CD14-positive monocyte (primary cell): ENCODE measurements around the gene SBF2. TPM values are rescaled to one million over a fixed set of nuclear protein-coding genes. Genes with fewer than 3 reads are reported as not detected.

Experiments
- DNase-seq, 3 donors: peaks; one replicate each; pipeline ENCODE4 v3.0.0-alpha.2; 2011 to 2022
- H2AFZ ChIP-seq: 2 replicates; pipeline ENCODE4 v1.6.0; 2012; ENCODE audit warnings: mild to moderate bottlenecking, low read depth, low read length, inconsistent platforms; ENCODE audit not compliant: insufficient read depth, poor library complexity, severe bottlenecking
- H3K27ac ChIP-seq, 2 donors: 1 replicate in 1 of 2; 2 replicates in 1 of 2; pipeline ENCODE4 v1.5.1; 2012 to 2013; ENCODE audit warnings: low read length in 2 of 2, control low read depth in 1 of 2, inconsistent platforms in 1 of 2, low read depth in 1 of 2, mild to moderate bottlenecking in 1 of 2
- H3K27me3 ChIP-seq, 2 donors: one replicate each; pipeline versions ENCODE4 v1.6.0 to v1.6.1; 2011 to 2013; ENCODE audit warnings: low read length in 2 of 2; ENCODE audit not compliant: control insufficient read depth in 2 of 2, insufficient read depth in 2 of 2
- H3K36me3 ChIP-seq, 2 donors: replicated peaks in 1 of 2; 1 replicate in 1 of 2; 2 replicates in 1 of 2; pipeline versions ENCODE4 v1.5.1 to v1.6.1; 2012 to 2013; ENCODE audit warnings: low read length in 2 of 2, control low read depth in 1 of 2, inconsistent platforms in 1 of 2, mild to moderate bottlenecking in 1 of 2; ENCODE audit not compliant: insufficient read depth in 2 of 2, control insufficient read depth in 1 of 2
- H3K4me1 ChIP-seq, 2 donors: 1 replicate in 1 of 2; 2 replicates in 1 of 2; pipeline versions ENCODE4 v1.5.1 to v1.6.1; 2012 to 2013; ENCODE audit warnings: low read length in 2 of 2, control low read depth in 1 of 2, inconsistent platforms in 1 of 2, mild to moderate bottlenecking in 1 of 2, moderate library complexity in 1 of 2; ENCODE audit not compliant: insufficient read depth in 2 of 2, control insufficient read depth in 1 of 2
- H3K4me2 ChIP-seq: replicated peaks from 2 replicates; pipeline ENCODE3; 2012; ENCODE audit warnings: low read length, moderate library complexity, mild to moderate bottlenecking; ENCODE audit not compliant: poor library complexity, severe bottlenecking; ENCODE audit errors: extremely low read depth
- H3K4me3 ChIP-seq, 3 experiments: fragments of 200-600 bp in 1 of 3; sonication (generic) in 1 of 3; replicated peaks in 1 of 3; 1 replicate in 2 of 3; 2 replicates in 1 of 3; pipeline ENCODE4 v1.5.1; 2011 to 2013; ENCODE audit warnings: low read length in 3 of 3, mild to moderate bottlenecking in 3 of 3, control low read depth in 2 of 3, low read depth in 2 of 3, inconsistent platforms in 1 of 3, moderate library complexity in 1 of 3
- H3K79me2 ChIP-seq: 2 replicates; pipeline ENCODE4 v1.6.0; 2012; ENCODE audit warnings: mild to moderate bottlenecking, control low read depth, inconsistent platforms, low read length, moderate library complexity; ENCODE audit not compliant: insufficient read depth
- H3K9ac ChIP-seq: 2 replicates; pipeline ENCODE4 v1.6.0; 2017; ENCODE audit warnings: low read length, mild to moderate bottlenecking; ENCODE audit not compliant: insufficient read depth, poor library complexity, severe bottlenecking
- H3K9me3 ChIP-seq, 2 donors: replicated peaks in 1 of 2; 1 replicate in 1 of 2; 2 replicates in 1 of 2; pipeline versions ENCODE4 v1.5.1 to v1.6.1; 2012 to 2013; ENCODE audit warnings: low read length in 2 of 2, control low read depth in 1 of 2; ENCODE audit not compliant: control insufficient read depth in 1 of 2, insufficient read depth in 1 of 2
- H4K20me1 ChIP-seq: 2 replicates; pipeline ENCODE4 v1.6.0; 2012; ENCODE audit warnings: mild to moderate bottlenecking, low read length, control low read depth, moderate library complexity; ENCODE audit not compliant: insufficient read depth
- H3K27ac Mint-ChIP-seq, 7 donors: one replicate each; pipeline ENCODE4 v1.8.0; 2020; ENCODE audit warnings: mild to moderate bottlenecking in 7 of 7, mixed read lengths in 7 of 7, moderate library complexity in 6 of 7, inconsistent platforms in 2 of 7
- H3K27me3 Mint-ChIP-seq, 3 donors: one replicate each; pipeline ENCODE4 v1.8.0; 2021 to 2022; ENCODE audit warnings: low read depth in 3 of 3, mild to moderate bottlenecking in 3 of 3, mixed read lengths in 3 of 3, moderate library complexity in 3 of 3, inconsistent platforms in 1 of 3
- H3K36me3 Mint-ChIP-seq, 2 donors: one replicate each; pipeline ENCODE4 v1.8.0; 2020; ENCODE audit warnings: mixed read lengths in 2 of 2, inconsistent platforms in 1 of 2, mild to moderate bottlenecking in 1 of 2
- H3K4me1 Mint-ChIP-seq: one replicate; pipeline ENCODE4 v1.8.0; 2020; ENCODE audit warnings: mild to moderate bottlenecking, mixed read lengths
- H3K4me3 Mint-ChIP-seq, 2 donors: one replicate each; pipeline ENCODE4 v1.8.0; 2020; ENCODE audit warnings: mild to moderate bottlenecking in 2 of 2, mixed read lengths in 2 of 2, moderate library complexity in 1 of 2
- H3K9me3 Mint-ChIP-seq, 7 donors: one replicate each; pipeline ENCODE4 v1.8.0; 2020 to 2022; ENCODE audit warnings: mixed read lengths in 7 of 7, mild to moderate bottlenecking in 6 of 7, moderate library complexity in 6 of 7, inconsistent platforms in 2 of 7
- CTCF ChIP-seq: fragments of 200-600 bp; IDR thresholded peaks from one replicate; pipeline ENCODE4 v1.8.0; 2022; ENCODE audit warnings: antibody characterized with exemption, mild to moderate bottlenecking
- WGBS: methylation state at CpG from one replicate; pipeline ENCODE4 v1.1.5; 2013; ENCODE audit warnings: missing lambda C conversion rate; ENCODE audit not compliant: insufficient coverage; 5-methylcytosine and 5-hydroxymethylcytosine counted together
- intact Hi-C, 2 donors: fragments of 100-400 bp; cut with micrococcal nuclease; formaldehyde crosslinking; loops; one replicate each; pipeline versions ENCODE4 v1.15.0 to v1.15.1; 2023
- polyA plus RNA-seq, 3 donors: library from polyadenylated mRNA; depleted of rRNA in 1 of 3; unstranded in 2 of 3; stranded (reverse) in 1 of 3; fragments of 300-500 nt in 2 of 3; fragments of >200 nt in 1 of 3; fragmentation: Illumina TruSeq in 2 of 3; gene quantifications; 1 replicate in 2 of 3; 2 replicates in 1 of 3; pipeline ENCODE4 v1.2.3, GENCODE V29; 2012 to 2021

SBF2 gene
- polyA plus RNA-seq, 3 donors = 8.9 to 30.7 (median 16.4) TPM

DNA sequence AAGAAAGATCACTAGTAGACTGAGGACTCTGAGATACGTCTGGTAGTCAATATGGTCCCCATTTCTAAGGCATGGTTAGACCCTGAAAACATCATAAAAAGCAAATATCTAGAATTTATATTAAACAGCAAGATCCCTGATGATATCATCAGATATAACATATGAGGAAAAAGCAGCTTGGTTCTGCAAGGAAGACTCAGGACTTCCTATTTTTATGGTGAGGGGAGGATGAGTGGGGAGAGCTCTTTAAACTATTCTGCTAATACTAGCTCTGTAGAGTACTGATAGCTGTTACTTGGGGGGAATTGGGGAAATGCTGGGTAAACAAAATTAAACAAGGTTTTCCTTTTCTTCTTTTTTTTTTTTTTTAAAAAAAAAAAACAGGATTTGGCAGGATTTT is 394.3 kb downstream of the SBF2 start:
- no peaks in the 10 kb centered on the region for H3K79me2 ChIP-seq
- H3K9me3 ChIP-seq = no peaks in the 10 kb centered on the region
- H3K4me3 ChIP-seq = no peak overlapping the region
- H3K4me1 ChIP-seq = peaks cover 0 to 12% of the 10 kb centered on the region in 2 donors
- no peaks in the 10 kb centered on the region for H3K27me3 ChIP-seq
- peaks cover 10 to 15% of the 10 kb centered on the region in 2 donors for H3K36me3 ChIP-seq
- no peak overlapping the region for H3K4me2 ChIP-seq
- H2AFZ ChIP-seq = no peak overlapping the region
- DNase-seq = peak in 1 of 3 donors; percentile 6
- H3K9ac ChIP-seq = no peak overlapping the region
- peaks cover 12 to 27% of the 10 kb centered on the region in 2 donors for H3K36me3 Mint-ChIP-seq
- TF ChIP-seq CTCF = no peak
- no peak overlapping the region for H3K4me3 Mint-ChIP-seq
- no peaks in the 10 kb centered on the region for H3K27me3 Mint-ChIP-seq
- peak overlapping the region in 3 of 7 donors; percentile 23 to 72 (median 65) for H3K27ac Mint-ChIP-seq
- peaks cover 16% of the 10 kb centered on the region for H3K4me1 Mint-ChIP-seq
- no peaks in the 10 kb centered on the region for H4K20me1 ChIP-seq
- H3K9me3 Mint-ChIP-seq = peaks cover 0 to 8% (median 4%) of the 10 kb centered on the region in 7 donors
- H3K27ac ChIP-seq = peak overlapping the region in 1 of 2 donors; percentile 32
- whole genome bisulfite sequencing = no CpG with 5 or more reads among the region's 1 CpG
- intact Hi-C loops = no loop called here

DNA sequence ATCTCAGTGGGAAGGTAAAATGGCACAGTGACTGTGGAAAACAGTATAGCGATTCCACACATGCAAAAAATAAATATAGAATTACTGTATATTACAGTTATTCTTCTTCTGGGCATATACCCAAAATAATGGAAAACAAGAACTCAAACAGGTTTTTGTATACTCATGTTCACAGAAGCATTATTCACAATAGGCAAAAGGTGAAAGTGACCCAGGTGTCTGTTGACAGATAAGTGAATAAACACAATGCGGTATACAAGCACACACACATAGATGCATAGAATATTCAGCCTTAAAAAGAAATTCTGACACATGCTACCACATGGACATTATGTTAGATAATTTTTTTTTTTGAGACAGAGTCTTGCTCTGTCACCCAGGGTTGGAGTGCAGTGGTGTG is 397.1 kb downstream of the SBF2 start:
- no peak for DNase-seq
- no peak overlapping the region for H3K4me2 ChIP-seq
- H2AFZ ChIP-seq = no peak overlapping the region
- H3K4me3 ChIP-seq = no peak overlapping the region
- no peaks in the 10 kb centered on the region for H3K27me3 ChIP-seq
- H3K79me2 ChIP-seq = no peaks in the 10 kb centered on the region
- Mint-ChIP-seq H3K4me1 (peaks cover 16% of the 10 kb centered on the region), H3K27me3 (no peaks in the 10 kb centered on the region), H3K9me3 (peaks cover 0 to 5% (median 0%) of the 10 kb centered on the region in 7 donors), H3K36me3 (peaks cover 22 to 40% of the 10 kb centered on the region in 2 donors), H3K4me3 (no peak overlapping the region), H3K27ac (no peak overlapping the region)
- intact Hi-C loops = no loop called here
- H3K36me3 ChIP-seq = peaks cover 19 to 26% of the 10 kb centered on the region in 2 donors
- H3K9me3 ChIP-seq = no peaks in the 10 kb centered on the region
- no CpG with 5 or more reads among the region's 2 CpGs for WGBS
- H4K20me1 ChIP-seq = no peaks in the 10 kb centered on the region
- peaks cover 0 to 12% of the 10 kb centered on the region in 2 donors for H3K4me1 ChIP-seq
- no peak for TF ChIP-seq CTCF
- H3K27ac ChIP-seq = no peak overlapping the region
- no peak overlapping the region for H3K9ac ChIP-seq
